Parathyroid adenoma (tissue), 2 donors: ENCODE results near the gene TMEM163.
"Not testable (repeated sequence)": the region's sequence is repeated elsewhere in the genome, so short reads cannot be mapped to it uniquely, and the experiment has no call there.

Experiments
- H2AFZ ChIP-seq: fragments of 300-600 bp; sonication (generic); one replicate; pipeline ENCODE4 v1.7.0; 2017; ENCODE audit warnings: antibody characterized with exemption, mild to moderate bottlenecking
- H3K27ac ChIP-seq: fragments of 300-600 bp; sonication (generic); one replicate; pipeline ENCODE4 v1.7.0; 2017
- H3K27me3 ChIP-seq: fragments of 300-600 bp; sonication (generic); one replicate; pipeline ENCODE4 v1.7.0; 2017; ENCODE audit warnings: low read length; ENCODE audit not compliant: control insufficient read depth, insufficient read depth
- H3K36me3 ChIP-seq: fragments of 300-600 bp; sonication (generic); one replicate; pipeline ENCODE4 v1.7.0; 2017; ENCODE audit warnings: low read length; ENCODE audit not compliant: control insufficient read depth, insufficient read depth
- H3K4me1 ChIP-seq: fragments of 300-600 bp; sonication (generic); one replicate; pipeline ENCODE4 v1.7.0; 2017; ENCODE audit warnings: control low read depth
- H3K4me2 ChIP-seq: fragments of 300-600 bp; sonication (generic); one replicate; pipeline ENCODE4 v1.7.0; 2017; ENCODE audit warnings: low read length
- H3K4me3 ChIP-seq: fragments of 300-600 bp; sonication (generic); one replicate; pipeline ENCODE4 v1.7.0; 2017; ENCODE audit warnings: low read depth, low read length
- H3K79me2 ChIP-seq: fragments of 300-600 bp; sonication (generic); one replicate; pipeline ENCODE4 v1.7.0; 2017; ENCODE audit warnings: control low read depth
- H3K9ac ChIP-seq: fragments of 300-600 bp; sonication (generic); one replicate; pipeline ENCODE4 v1.7.0; 2017; ENCODE audit warnings: mild to moderate bottlenecking
- H3K9me3 ChIP-seq: fragments of 300-600 bp; sonication (generic); one replicate; pipeline ENCODE4 v1.7.0; 2017; ENCODE audit warnings: low read length; ENCODE audit not compliant: control insufficient read depth
- CTCF ChIP-seq: fragments of 300-600 bp; sonication (generic); IDR thresholded peaks from one replicate; pipeline ENCODE4 v1.7.0; 2017; ENCODE audit warnings: antibody characterized with exemption, mild to moderate bottlenecking
- donor health status: primary hyperparathyroidism.

The TMEM163 gene

GRCh38 chr2:134625311-134625710 lies 93.5 kb downstream of the TMEM163 start:
- H3K27me3 ChIP-seq: no peaks in the 10 kb centered on the region
- no peak overlapping the region for H3K4me2 ChIP-seq
- no peaks in the 10 kb centered on the region for H3K4me1 ChIP-seq
- no peaks in the 10 kb centered on the region for H3K9me3 ChIP-seq
- H3K4me3 ChIP-seq: no peak overlapping the region
- no peak overlapping the region for H3K27ac ChIP-seq
- no peak for TF ChIP-seq CTCF
- no peak overlapping the region for H2AFZ ChIP-seq
- H3K36me3 ChIP-seq: no peaks in the 10 kb centered on the region
- no peak overlapping the region for H3K9ac ChIP-seq
- H3K79me2 ChIP-seq: no peaks in the 10 kb centered on the region

GRCh38 chr2:134623796-134624195 lies 95.0 kb downstream of the TMEM163 start:
- Histone ChIP-seq H3K4me1 (no peaks in the 10 kb centered on the region), H3K79me2 (no peaks in the 10 kb centered on the region), H3K36me3 (no peaks in the 10 kb centered on the region), H3K27me3 (no peaks in the 10 kb centered on the region), H2AFZ (no peak overlapping the region), H3K9ac (no peak overlapping the region), H3K4me3 (no peak overlapping the region), H3K9me3 (no peaks in the 10 kb centered on the region), H3K27ac (no peak overlapping the region), H3K4me2 (no peak overlapping the region)
- no peak for TF ChIP-seq CTCF

GRCh38 chr2:134623046-134623445 lies 95.8 kb downstream of the TMEM163 start:
- Histone ChIP-seq H3K4me2 (no peak overlapping the region), H3K9ac (no peak overlapping the region), H3K4me3 (no peak overlapping the region), H3K36me3 (no peaks in the 10 kb centered on the region), H3K27me3 (no peaks in the 10 kb centered on the region), H3K27ac (no peak overlapping the region), H2AFZ (no peak overlapping the region), H3K79me2 (no peaks in the 10 kb centered on the region), H3K9me3 (no peaks in the 10 kb centered on the region), H3K4me1 (no peaks in the 10 kb centered on the region)
- no peak for TF ChIP-seq CTCF

- Histone ChIP-seq H3K36me3 (no peaks in the 10 kb centered on the region), H3K4me3 (no peak overlapping the region), H3K9ac (no peak overlapping the region), H2AFZ (no peak overlapping the region), H3K27me3 (no peaks in the 10 kb centered on the region), H3K9me3 (no peaks in the 10 kb centered on the region), H3K4me2 (no peak overlapping the region), H3K4me1 (no peaks in the 10 kb centered on the region), H3K79me2 (no peaks in the 10 kb centered on the region), H3K27ac (no peak overlapping the region)
- no peak for TF ChIP-seq CTCF
These were observed 96.7 kb downstream of the TMEM163 start for GRCh38 chr2:134621939-134622705.

GRCh38 chr2:134619250-134619649 lies 99.5 kb downstream of the TMEM163 start:
- TF ChIP-seq CTCF: no peak
- Histone ChIP-seq H3K27me3 (no peaks in the 10 kb centered on the region), H2AFZ (no peak overlapping the region), H3K9me3 (no peaks in the 10 kb centered on the region), H3K4me2 (no peak overlapping the region), H3K36me3 (no peaks in the 10 kb centered on the region), H3K4me3 (no peak overlapping the region), H3K79me2 (no peaks in the 10 kb centered on the region), H3K9ac (no peak overlapping the region), H3K4me1 (no peaks in the 10 kb centered on the region), H3K27ac (no peak overlapping the region)

GRCh38 chr2:134615480-134615879 lies 103.3 kb downstream of the TMEM163 start:
- H3K9me3 ChIP-seq, H3K4me1 ChIP-seq, H3K27ac ChIP-seq, H3K27me3 ChIP-seq, H3K9ac ChIP-seq, H3K4me3 ChIP-seq, H3K36me3 ChIP-seq, H3K79me2 ChIP-seq, H3K4me2 ChIP-seq, H2AFZ ChIP-seq: not testable (repeated sequence)
